ENCODE measurements around the gene ZBTB7C.

The ZBTB7C gene

DNA sequence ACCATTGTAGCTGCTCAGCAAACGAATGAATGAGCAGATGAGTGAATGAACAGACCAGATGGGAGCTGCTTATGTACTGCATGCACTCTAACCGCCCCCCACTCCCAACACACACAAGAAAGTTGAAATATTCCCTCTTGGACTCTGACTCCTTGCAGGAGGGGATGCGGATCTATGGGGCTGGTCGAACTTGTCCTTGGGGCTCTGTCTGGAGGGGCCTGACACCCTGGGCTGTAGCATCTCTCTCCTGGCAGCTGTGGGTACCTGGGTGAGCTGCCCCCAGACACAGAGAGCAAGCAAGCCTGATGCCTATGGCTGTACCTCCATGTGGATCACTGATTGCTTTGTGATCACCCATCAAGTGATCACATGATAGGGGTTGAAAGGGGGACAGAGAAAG, 286.4 kb downstream of the ZBTB7C start:
- ChIA-PET CTCF (no interaction called here), POLR2A (no interaction called here)
- no peak for DNase-seq (ENCODE audit: extremely low spot score)
- TF ChIP-seq ARNT (IDR thresholded peaks at IDR 0.05) (no peak), FOXK2 (IDR thresholded peaks at IDR 0.05) (no peak), ELF4 (IDR thresholded peaks at IDR 0.05) (no peak), LEF1 (IDR thresholded peaks at IDR 0.05; ENCODE audit: borderline replicate concordance) (no peak), TARDBP (IDR thresholded peaks at IDR 0.05) (no peak), HDGF (IDR thresholded peaks at IDR 0.05; ENCODE audit: borderline replicate concordance) (no peak), SP1 (IDR thresholded peaks at IDR 0.05) (no peak), ZNF384 (IDR thresholded peaks at IDR 0.05) (no peak), SUZ12 (IDR thresholded peaks at IDR 0.05) (no peak), NFRKB (IDR thresholded peaks at IDR 0.05) (no peak), L3MBTL2 (conservative IDR thresholded peaks at IDR 0.05) (no peak), BHLHE40 (IDR thresholded peaks at IDR 0.05; ENCODE audit: borderline replicate concordance) (no peak), FOXA1 (IDR thresholded peaks at IDR 0.05) (no peak), FOXM1 (IDR thresholded peaks at IDR 0.05; ENCODE audit: borderline replicate concordance) (no peak), CTBP1 (IDR thresholded peaks at IDR 0.05; ENCODE audit: borderline replicate concordance) (no peak)
- TF ChIP-seq, protein P1, sequence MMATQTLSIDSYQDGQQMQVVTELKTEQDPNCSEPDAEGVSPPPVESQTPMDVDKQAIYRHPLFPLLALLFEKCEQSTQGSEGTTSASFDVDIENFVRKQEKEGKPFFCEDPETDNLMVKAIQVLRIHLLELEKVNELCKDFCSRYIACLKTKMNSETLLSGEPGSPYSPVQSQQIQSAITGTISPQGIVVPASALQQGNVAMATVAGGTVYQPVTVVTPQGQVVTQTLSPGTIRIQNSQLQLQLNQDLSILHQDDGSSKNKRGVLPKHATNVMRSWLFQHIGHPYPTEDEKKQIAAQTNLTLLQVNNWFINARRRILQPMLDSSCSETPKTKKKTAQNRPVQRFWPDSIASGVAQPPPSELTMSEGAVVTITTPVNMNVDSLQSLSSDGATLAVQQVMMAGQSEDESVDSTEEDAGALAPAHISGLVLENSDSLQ (IDR thresholded peaks at IDR 0.05): no peak

DNA sequence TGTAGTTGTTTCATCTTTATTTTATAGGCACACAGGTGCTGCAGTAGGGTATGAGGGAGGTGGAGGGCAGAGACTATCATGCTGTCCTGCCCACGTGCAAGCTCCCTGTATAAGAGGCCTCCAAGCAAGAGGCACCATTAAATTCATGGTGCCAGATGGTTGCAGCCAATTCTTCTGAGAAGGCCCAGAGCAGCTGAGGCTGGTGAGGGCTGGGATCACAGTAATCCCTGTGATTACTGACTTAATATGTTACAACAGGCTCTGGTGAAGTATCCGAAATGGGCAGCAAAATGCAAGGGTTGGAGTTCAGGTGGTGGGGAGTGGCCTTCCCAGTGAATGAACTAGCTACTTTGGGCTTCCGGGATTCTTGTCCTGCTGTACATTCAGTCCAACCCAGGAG, 286.8 kb downstream of the ZBTB7C start:
- CTCF ChIA-PET: no interaction called here
- POLR2A ChIA-PET: no interaction called here
- TF ChIP-seq ELF4 (IDR thresholded peaks at IDR 0.05) (no peak), SP1 (IDR thresholded peaks at IDR 0.05) (no peak), BHLHE40 (IDR thresholded peaks at IDR 0.05; ENCODE audit: borderline replicate concordance) (no peak), FOXA1 (IDR thresholded peaks at IDR 0.05) (no peak), L3MBTL2 (conservative IDR thresholded peaks at IDR 0.05) (no peak)
- TF ChIP-seq, protein P1 (IDR thresholded peaks at IDR 0.05): no peak
- no peak for DNase-seq (ENCODE audit: extremely low spot score)

DNA sequence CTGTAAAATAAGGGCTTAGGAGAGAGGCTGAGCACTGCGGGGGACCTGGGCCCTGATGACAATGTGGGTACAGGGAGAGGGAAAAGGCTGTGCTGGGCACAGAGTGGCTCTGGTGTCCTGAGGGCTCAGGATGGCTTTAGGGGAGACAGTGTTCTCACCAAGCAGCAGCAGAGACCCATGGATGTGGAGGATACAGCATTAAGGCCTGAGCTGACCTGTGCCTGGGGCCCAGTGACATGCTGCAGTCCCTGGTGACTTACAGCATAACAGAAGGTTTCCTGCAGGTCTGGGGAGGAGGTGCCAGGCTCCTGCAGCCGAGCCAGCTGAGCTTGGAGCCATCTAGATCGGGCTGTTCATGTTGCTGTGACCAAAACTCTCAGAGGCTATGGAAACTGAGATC, 287.4 kb downstream of the ZBTB7C start:
- ChIA-PET POLR2A (no interaction called here), CTCF (no interaction called here)
- TF ChIP-seq L3MBTL2 (conservative IDR thresholded peaks at IDR 0.05) (no peak), CTBP1 (IDR thresholded peaks at IDR 0.05; ENCODE audit: borderline replicate concordance) (no peak), ARNT (IDR thresholded peaks at IDR 0.05) (no peak), BHLHE40 (IDR thresholded peaks at IDR 0.05; ENCODE audit: borderline replicate concordance) (no peak), TARDBP (IDR thresholded peaks at IDR 0.05) (no peak), ELF4 (IDR thresholded peaks at IDR 0.05) (no peak), FOXA1 (IDR thresholded peaks at IDR 0.05) (no peak), ZNF384 (IDR thresholded peaks at IDR 0.05) (no peak), SUZ12 (IDR thresholded peaks at IDR 0.05) (no peak), NFRKB (IDR thresholded peaks at IDR 0.05) (no peak), LEF1 (IDR thresholded peaks at IDR 0.05; ENCODE audit: borderline replicate concordance) (no peak), HDGF (IDR thresholded peaks at IDR 0.05; ENCODE audit: borderline replicate concordance) (no peak), FOXM1 (IDR thresholded peaks at IDR 0.05; ENCODE audit: borderline replicate concordance) (no peak), FOXK2 (IDR thresholded peaks at IDR 0.05) (no peak), SP1 (IDR thresholded peaks at IDR 0.05) (no peak)
- TF ChIP-seq, protein P1 (IDR thresholded peaks at IDR 0.05): no peak
- no peak for DNase-seq (ENCODE audit: extremely low spot score)

DNA sequence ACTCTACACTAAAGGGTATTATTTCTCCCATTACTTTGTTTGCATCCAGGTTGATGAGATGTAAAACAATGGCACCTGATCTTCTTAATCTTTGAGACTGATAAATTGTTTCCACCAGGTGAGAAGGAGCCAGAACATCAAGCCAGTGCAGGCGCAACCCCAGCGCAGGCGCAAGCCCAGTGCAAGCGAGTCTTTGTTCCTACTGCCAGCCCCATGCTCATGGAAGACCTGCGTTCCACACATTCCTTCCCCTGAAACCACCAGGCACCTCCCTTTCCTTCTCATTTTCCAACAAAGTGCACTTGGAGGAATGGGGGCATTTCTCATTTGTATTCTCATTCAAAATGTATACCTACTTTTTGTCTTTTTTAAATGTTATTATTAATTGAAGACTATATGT, 290.0 kb downstream of the ZBTB7C start:
- ChIA-PET CTCF (no interaction called here), POLR2A (no interaction called here)
- no peak for DNase-seq (ENCODE audit: extremely low spot score)
- TF ChIP-seq ELF4 (IDR thresholded peaks at IDR 0.05) (no peak), BHLHE40 (IDR thresholded peaks at IDR 0.05; ENCODE audit: borderline replicate concordance) (no peak), FOXM1 (IDR thresholded peaks at IDR 0.05; ENCODE audit: borderline replicate concordance) (no peak), FOXA1 (IDR thresholded peaks at IDR 0.05) (no peak), CTBP1 (IDR thresholded peaks at IDR 0.05; ENCODE audit: borderline replicate concordance) (no peak), NFRKB (IDR thresholded peaks at IDR 0.05) (no peak), FOXK2 (IDR thresholded peaks at IDR 0.05) (no peak), ARNT (IDR thresholded peaks at IDR 0.05) (no peak), ZNF384 (IDR thresholded peaks at IDR 0.05) (no peak), SP1 (IDR thresholded peaks at IDR 0.05) (no peak), HDGF (IDR thresholded peaks at IDR 0.05; ENCODE audit: borderline replicate concordance) (no peak), L3MBTL2 (conservative IDR thresholded peaks at IDR 0.05) (no peak), LEF1 (IDR thresholded peaks at IDR 0.05; ENCODE audit: borderline replicate concordance) (no peak), TARDBP (IDR thresholded peaks at IDR 0.05) (no peak)
- TF ChIP-seq, protein P1 (IDR thresholded peaks at IDR 0.05): no peak

DNA sequence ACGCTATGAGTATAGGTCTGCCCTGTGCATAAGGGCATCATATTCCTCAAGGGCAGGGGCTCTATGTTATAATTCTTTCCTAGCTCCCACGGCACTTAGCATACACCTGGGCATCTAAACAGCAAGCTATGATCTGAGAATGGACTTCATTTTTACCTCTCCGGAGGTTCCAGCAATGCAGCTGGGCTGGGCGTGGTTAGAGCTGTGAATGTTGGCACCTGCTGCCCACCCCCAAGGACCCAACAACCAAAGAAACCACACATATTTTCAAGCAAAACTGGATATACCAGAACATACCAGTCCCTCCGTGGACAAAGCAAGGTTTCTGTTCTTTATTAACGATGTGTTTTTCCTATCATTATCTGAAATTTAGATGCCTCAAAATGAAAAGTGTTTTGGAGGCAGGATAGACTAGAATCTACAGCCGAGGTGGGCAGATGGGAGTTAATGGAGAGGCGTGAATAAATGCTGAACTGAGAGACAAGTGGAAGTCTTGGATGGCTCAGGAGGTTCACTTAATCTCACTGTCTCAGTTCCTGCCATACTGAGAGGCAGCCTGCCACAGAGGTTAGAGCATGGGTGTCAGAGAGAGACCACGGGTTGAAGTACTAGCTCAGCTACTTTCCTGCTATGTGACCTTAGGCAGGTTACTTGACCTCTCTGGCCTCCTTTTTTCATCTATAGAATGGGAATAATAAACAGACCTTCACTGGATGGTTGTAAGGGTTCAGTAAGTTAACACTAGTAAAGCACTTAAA, 292.1 kb downstream of the ZBTB7C start:
- ChIA-PET POLR2A (no interaction called here), CTCF (no interaction called here)
- DNase-seq (ENCODE audit: extremely low spot score): no peak
- no peak for TF ChIP-seq FOXM1 (IDR thresholded peaks at IDR 0.05; ENCODE audit: borderline replicate concordance)
- TF ChIP-seq SUZ12 (IDR thresholded peaks at IDR 0.05): no peak
- TF ChIP-seq CTBP1 (IDR thresholded peaks at IDR 0.05; ENCODE audit: borderline replicate concordance): no peak
